Endothelial cell of umbilical vein (primary cell): ENCODE measurements around the gene SMPD1.

Source experiments
- JUN ChIP-seq: IDR thresholded peaks from 2 replicates; pipeline ENCODE4 v1.6.1; 2011; ENCODE audit warnings: borderline replicate concordance, low read depth; ENCODE audit not compliant: insufficient read length, insufficient read depth
- POLR2A ChIP-seq: IDR thresholded peaks from 2 replicates; pipeline ENCODE4 v1.6.1; 2012; ENCODE audit warnings: low read depth, mild to moderate bottlenecking, control low read depth, low read length
- POLR2AphosphoS5 ChIP-seq: IDR thresholded peaks from 2 replicates; pipeline ENCODE4 v1.6.1; 2012; ENCODE audit warnings: low read depth, mild to moderate bottlenecking, control low read depth, low read length, moderate library complexity; ENCODE audit not compliant: insufficient read depth
- TF ChIP-seq, protein P1 (sequence below), 2 donors: IDR thresholded peaks; 1 replicate in 1 of 2; 2 replicates in 1 of 2; pipeline ENCODE4 v1.5.1; 2011; ENCODE audit warnings: low read length in 2 of 2, mild to moderate bottlenecking in 2 of 2, moderate library complexity in 2 of 2, control low read depth in 1 of 2, inconsistent platforms in 1 of 2, low read depth in 1 of 2; ENCODE audit not compliant: insufficient read depth in 1 of 2; ENCODE audit errors: extremely low read depth in 1 of 2

GRCh38 chr11:6411594-6412031, 21.3 kb downstream of the SMPD1 start:
- TF ChIP-seq, protein P1, sequence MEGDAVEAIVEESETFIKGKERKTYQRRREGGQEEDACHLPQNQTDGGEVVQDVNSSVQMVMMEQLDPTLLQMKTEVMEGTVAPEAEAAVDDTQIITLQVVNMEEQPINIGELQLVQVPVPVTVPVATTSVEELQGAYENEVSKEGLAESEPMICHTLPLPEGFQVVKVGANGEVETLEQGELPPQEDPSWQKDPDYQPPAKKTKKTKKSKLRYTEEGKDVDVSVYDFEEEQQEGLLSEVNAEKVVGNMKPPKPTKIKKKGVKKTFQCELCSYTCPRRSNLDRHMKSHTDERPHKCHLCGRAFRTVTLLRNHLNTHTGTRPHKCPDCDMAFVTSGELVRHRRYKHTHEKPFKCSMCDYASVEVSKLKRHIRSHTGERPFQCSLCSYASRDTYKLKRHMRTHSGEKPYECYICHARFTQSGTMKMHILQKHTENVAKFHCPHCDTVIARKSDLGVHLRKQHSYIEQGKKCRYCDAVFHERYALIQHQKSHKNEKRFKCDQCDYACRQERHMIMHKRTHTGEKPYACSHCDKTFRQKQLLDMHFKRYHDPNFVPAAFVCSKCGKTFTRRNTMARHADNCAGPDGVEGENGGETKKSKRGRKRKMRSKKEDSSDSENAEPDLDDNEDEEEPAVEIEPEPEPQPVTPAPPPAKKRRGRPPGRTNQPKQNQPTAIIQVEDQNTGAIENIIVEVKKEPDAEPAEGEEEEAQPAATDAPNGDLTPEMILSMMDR (IDR thresholded peaks at IDR 0.05; ENCODE audit: extremely low read depth in 1 of 2, insufficient read depth in 1 of 2, low read depth in 1 of 2, low read length in 2 of 2) = no peak
- TF ChIP-seq POLR2A (no peak), POLR2AphosphoS5 (no peak), JUN (no peak)
